ENCODE data around the gene DAB2IP. TPM values are rescaled to one million over a fixed set of nuclear protein-coding genes. Genes with fewer than 3 reads are reported as not detected.

The DAB2IP gene
- total RNA-seq, 2 experiments from 2014 or later: 0.06 TPM; not detected in 1

GRCh38 chr9:121784731-121785411, 133.4 kb downstream of the DAB2IP start:
- DNase-seq (peak in 1 of 14 experiments; percentile 30), ATAC-seq (ENCODE audit: poor library complexity) (no peak)
- Histone ChIP-seq H3K27ac (ENCODE audit: low read depth in 1 of 2, low read length in 2 of 2) (no peak overlapping the region), H3K9me3 (ENCODE audit: control insufficient read depth in 1 of 2, insufficient read depth in 1 of 2, low read length in 2 of 2) (peaks cover 0 to under 1% of the 10 kb centered on the region in 2 experiments), H3K27me3 (ENCODE audit: control insufficient read depth in 1 of 2, insufficient read depth in 2 of 2, low read length in 2 of 2) (no peaks in the 10 kb centered on the region), H3K4me1 (ENCODE audit: insufficient read depth, low read length) (peaks cover 19% of the 10 kb centered on the region), H3K36me3 (ENCODE audit: insufficient read depth, low read length) (no peaks in the 10 kb centered on the region), H3K4me3 (ENCODE audit: low read length) (no peak overlapping the region)
- no peaks in the 10 kb centered on the region for H3K27me3 Mint-ChIP-seq
- ChIA-PET CTCF (no interaction called here), POLR2A (no interaction called here)
- TF ChIP-seq CTCF (IDR thresholded peaks at IDR 0.05): no peak
- peaks cover 17% of the 10 kb centered on the region for H3K4me1 Mint-ChIP-seq (ENCODE audit: low read depth)
- H3K36me3 Mint-ChIP-seq (ENCODE audit: low read depth): no peaks in the 10 kb centered on the region
- no peak overlapping the region for H3K27ac Mint-ChIP-seq
- peak overlapping the region; percentile 34 for H3K4me3 Mint-ChIP-seq
- no peaks in the 10 kb centered on the region for H3K9me3 Mint-ChIP-seq
- intact Hi-C loops (cut with DNase I, micrococcal nuclease): no loop called here

GRCh38 chr9:121785673-121786542, 134.5 kb downstream of the DAB2IP start:
- DNase-seq (no peak), ATAC-seq (ENCODE audit: poor library complexity) (no peak)
- POLR2A ChIA-PET: no interaction called here
- Histone ChIP-seq H3K4me3 (ENCODE audit: low read length) (no peak overlapping the region), H3K27me3 (ENCODE audit: control insufficient read depth in 1 of 2, insufficient read depth in 2 of 2, low read length in 2 of 2) (no peaks in the 10 kb centered on the region), H3K36me3 (ENCODE audit: insufficient read depth, low read length) (no peaks in the 10 kb centered on the region), H3K27ac (ENCODE audit: low read depth in 1 of 2, low read length in 2 of 2) (no peak overlapping the region), H3K4me1 (ENCODE audit: insufficient read depth, low read length) (peaks cover 19% of the 10 kb centered on the region), H3K9me3 (ENCODE audit: control insufficient read depth in 1 of 2, insufficient read depth in 1 of 2, low read length in 2 of 2) (no peaks in the 10 kb centered on the region)
- Mint-ChIP-seq H3K4me1 (ENCODE audit: low read depth) (peaks cover 17% of the 10 kb centered on the region), H3K9me3 (no peaks in the 10 kb centered on the region), H3K4me3 (no peak overlapping the region), H3K36me3 (ENCODE audit: low read depth) (no peaks in the 10 kb centered on the region), H3K27me3 (no peaks in the 10 kb centered on the region), H3K27ac (no peak overlapping the region)
- TF ChIP-seq CTCF (IDR thresholded peaks at IDR 0.05): no peak
- intact Hi-C loops (cut with DNase I, micrococcal nuclease): no loop called here
- CTCF ChIA-PET: no interaction called here

- CTCF ChIA-PET: no interaction called here
- DNase-seq: no peak
- TF ChIP-seq CTCF (IDR thresholded peaks at IDR 0.05): no peak
Measured at GRCh38 chr9:121786543-121786948, 135.1 kb downstream of the DAB2IP start.

More at GRCh38 chr9:121786543-121786948, 135.1 kb downstream of the DAB2IP start:
- ATAC-seq (ENCODE audit: poor library complexity): no peak
- no peaks in the 10 kb centered on the region for H3K27me3 Mint-ChIP-seq
- Histone ChIP-seq H3K9me3 (ENCODE audit: control insufficient read depth in 1 of 2, insufficient read depth in 1 of 2, low read length in 2 of 2) (no peaks in the 10 kb centered on the region), H3K4me3 (ENCODE audit: low read length) (no peak overlapping the region), H3K36me3 (ENCODE audit: insufficient read depth, low read length) (no peaks in the 10 kb centered on the region), H3K27ac (ENCODE audit: low read depth in 1 of 2, low read length in 2 of 2) (no peak overlapping the region), H3K4me1 (ENCODE audit: insufficient read depth, low read length) (peaks cover 19% of the 10 kb centered on the region), H3K27me3 (ENCODE audit: control insufficient read depth in 1 of 2, insufficient read depth in 2 of 2, low read length in 2 of 2) (no peaks in the 10 kb centered on the region)
- H3K4me3 Mint-ChIP-seq: no peak overlapping the region
- no peaks in the 10 kb centered on the region for H3K36me3 Mint-ChIP-seq (ENCODE audit: low read depth)
- POLR2A ChIA-PET: no interaction called here
- no peaks in the 10 kb centered on the region for H3K9me3 Mint-ChIP-seq
- H3K27ac Mint-ChIP-seq: no peak overlapping the region
- intact Hi-C loops (cut with DNase I, micrococcal nuclease): no loop called here
- peaks cover 17% of the 10 kb centered on the region for H3K4me1 Mint-ChIP-seq (ENCODE audit: low read depth)

Data from CD4-positive, alpha-beta T cell (primary cell).